K562 (cell line): ENCODE measurements around the gene TERC. TPM values are rescaled to one million over a fixed set of nuclear protein-coding genes. Genes with fewer than 3 reads are reported as not detected.

Experiments
- ARID4B ChIP-seq: sonication (generic); formaldehyde crosslinking; IDR thresholded peaks from 2 replicates; pipeline ENCODE4 v1.8.0; 2022; ENCODE audit warnings: mild to moderate bottlenecking, missing genetic modification reagents
- BDP1 ChIP-seq: IDR thresholded peaks from 3 replicates; pipeline ENCODE4 v1.6.1; 2011; ENCODE audit not compliant: insufficient read length, insufficient read depth
- DDX20 ChIP-seq: fragments of 450-650 bp; IDR thresholded peaks from 2 replicates; pipeline ENCODE4 v1.6.1; 2016; ENCODE audit warnings: missing genetic modification characterization, low read depth, mild to moderate bottlenecking, missing compliant biosample characterization, moderate library complexity
- ELF4 ChIP-seq: fragments of 450-650 bp; formaldehyde crosslinking; IDR thresholded peaks from 2 replicates; pipeline ENCODE4 v1.4.0; 2022; ENCODE audit warnings: missing genetic modification characterization
- FIP1L1 ChIP-seq: fragments of 200-400 bp; formaldehyde crosslinking; IDR thresholded peaks from 2 replicates; pipeline ENCODE4 v1.6.1; 2018; ENCODE audit warnings: mild to moderate bottlenecking, low read depth, low read length; ENCODE audit not compliant: poor library complexity, severe bottlenecking
- FOXA1 ChIP-seq: fragments of 450-650 bp; IDR thresholded peaks from 2 replicates; pipeline ENCODE4 v1.6.1; 2016; ENCODE audit warnings: mild to moderate bottlenecking, borderline replicate concordance
- FOXP4 ChIP-seq: sonication (generic); formaldehyde crosslinking; IDR thresholded peaks from 2 replicates; pipeline ENCODE4 v1.8.0; 2022; ENCODE audit warnings: mild to moderate bottlenecking, missing genetic modification reagents, borderline replicate concordance
- HMGN3 ChIP-seq: IDR thresholded peaks from 2 replicates; pipeline ENCODE4 v1.6.1; 2011; ENCODE audit warnings: borderline replicate concordance, low read depth, mild to moderate bottlenecking, mixed read lengths, low read length; ENCODE audit not compliant: insufficient read length; ENCODE audit errors: extremely low read depth
- HNRNPL ChIP-seq: fragments of 200-400 bp; formaldehyde crosslinking; IDR thresholded peaks from 2 replicates; pipeline ENCODE4 v1.6.1; 2017; ENCODE audit warnings: low read depth, mild to moderate bottlenecking, low read length
- LARP7 ChIP-seq: fragments of 450-650 bp; IDR thresholded peaks from 2 replicates; pipeline ENCODE4 v1.6.1; 2016
- MBD2 ChIP-seq: sonication (generic); IDR thresholded peaks from 2 replicates; pipeline ENCODE4 v1.6.1; 2016; ENCODE audit warnings: low read depth, borderline replicate concordance
- MYNN ChIP-seq, 2 experiments: sonication (generic); formaldehyde crosslinking in 1 of 2; IDR thresholded peaks; 2 replicates each; pipeline versions ENCODE4 v1.5.0 to v1.6.1; 2016 to 2020; ENCODE audit warnings: antibody characterized with exemption in 1 of 2, missing genetic modification reagents in 1 of 2
- SRSF7 ChIP-seq: fragments of 200-400 bp; formaldehyde crosslinking; optimal IDR thresholded peaks from 2 replicates; pipeline ENCODE3; 2017; ENCODE audit warnings: mild to moderate bottlenecking, low read depth, low read length
- STAT6 ChIP-seq: sonication (generic); formaldehyde crosslinking; IDR thresholded peaks from 2 replicates; pipeline ENCODE4 v1.8.1; 2023; ENCODE audit warnings: mild to moderate bottlenecking, missing genetic modification reagents
- ZFP1 ChIP-seq: fragments of 450-650 bp; formaldehyde crosslinking; IDR thresholded peaks from 2 replicates; pipeline ENCODE4 v1.4.0; 2020; ENCODE audit warnings: mild to moderate bottlenecking, mixed read lengths
- ZNF174 ChIP-seq: fragments of 250-450 bp; sonication (Bioruptor Pico); IDR thresholded peaks from 2 replicates; pipeline ENCODE4 v1.4.0; 2020; ENCODE audit warnings: mild to moderate bottlenecking
- ZNF280B ChIP-seq: fragments of 250-450 bp; sonication (Bioruptor Pico); IDR thresholded peaks from 2 replicates; pipeline ENCODE4 v1.5.1; 2021; ENCODE audit warnings: mild to moderate bottlenecking
- polyA plus RNA-seq, 8 experiments: library from polyadenylated mRNA; depleted of rRNA in 4 of 8; stranded (reverse) in 5 of 8; unstranded in 3 of 8; fragments of >200 nt; fragmentation: Nextera tagmentation in 2 of 8; fragmentation: Illumina TruSeq in 1 of 8; extraction: Ambion mirVana in 2 of 8; extraction: Trizol in 1 of 8; gene quantifications; 2 replicates each; pipeline versions ENCODE4 v1.2.1 to v1.2.3, GENCODE V29; 2011 to 2014; ENCODE audit warnings: inconsistent platforms in 1 of 8, missing spikeins in 1 of 8
- total RNA-seq, 7 experiments: library from RNA; depleted of rRNA in 6 of 7; stranded (reverse); fragments of >200 nt in 6 of 7; fragmentation: Illumina TruSeq in 2 of 7; extraction: Trizol in 2 of 7; gene quantifications; 2 replicates each; pipeline versions ENCODE4 v1.2.1 to v1.2.3, GENCODE V29; 2011 to 2021; ENCODE audit warnings: low replicate concordance in 1 of 7

Gene TERC
- total and polyA plus RNA-seq, 9 of the 15 experiments (the other 6 are each of a cell fraction or from before 2014, with no cell fraction given) = 0.77 to 234 (median 27.9) TPM; not detected in 3

- TF ChIP-seq ARID4B (CRISPR knock-in tag) = no peak
- TF ChIP-seq STAT6 = no peak
- no peak for TF ChIP-seq ZNF174 (CRISPR knock-in tag)
- TF ChIP-seq ELF4 (CRISPR knock-in tag) = no peak
- no peak for TF ChIP-seq BDP1
- no peak for TF ChIP-seq MBD2
- TF ChIP-seq MYNN (IDR thresholded peaks at IDR 0.05) = no peak
- TF ChIP-seq MYNN (CRISPR knock-in tag; IDR thresholded peaks at IDR 0.05) = no peak
- TF ChIP-seq ZFP1 (CRISPR knock-in tag) = no peak
- TF ChIP-seq LARP7 = no peak
- TF ChIP-seq SRSF7 = no peak
- no peak for TF ChIP-seq FOXP4 (CRISPR knock-in tag)
- TF ChIP-seq DDX20 (tag) = no peak
- no peak for TF ChIP-seq FIP1L1
- TF ChIP-seq ZNF280B (CRISPR knock-in tag) = no peak
- TF ChIP-seq HMGN3 = no peak
- no peak for TF ChIP-seq FOXA1
- TF ChIP-seq HNRNPL = no peak
These were observed 6.4 kb downstream of the TERC start (continued) for GRCh38 chr3:169758359-169758994.
